Esophagus squamous epithelium (tissue), 4 donors: ENCODE measurements around the gene NMNAT2.

ENCODE experiments used
- CTCF ChIP-seq, 6 experiments: fragments of 450-650 bp in 4 of 6; fragments of 200-600 bp in 2 of 6; sonication (generic) in 2 of 6; IDR thresholded peaks; one replicate each; pipeline ENCODE4 v1.5.1; 2016 to 2019; ENCODE audit warnings: antibody characterized with exemption in 6 of 6, mild to moderate bottlenecking in 4 of 6, moderate library complexity in 4 of 6
- POLR2A ChIP-seq, 4 donors: fragments of 450-650 bp; IDR thresholded peaks; one replicate each; pipeline ENCODE4 v1.6.1; 2017; ENCODE audit warnings: antibody characterized with exemption in 4 of 4, mild to moderate bottlenecking in 4 of 4, moderate library complexity in 3 of 4

GRCh38 chr1:183230413-183230812, 187.8 kb downstream of the NMNAT2 start:
- TF ChIP-seq CTCF (IDR thresholded peaks at IDR 0.05) (no peak), POLR2A (IDR thresholded peaks at IDR 0.05) (no peak)
